Osteocyte (in vitro differentiated cells): ENCODE results near the gene TMEM92. TPM values are rescaled to one million over a fixed set of nuclear protein-coding genes. Genes with fewer than 3 reads are reported as not detected.
"Not testable (repeated sequence)": the region's sequence is repeated elsewhere in the genome, so short reads cannot be mapped to it uniquely, and the experiment has no call there.

ENCODE experiments used
- DNase-seq: peaks from one replicate; pipeline ENCODE4 v3.0.0; 2021; ENCODE audit warnings: mixed read lengths; ENCODE audit not compliant: unreplicated experiment; ENCODE audit errors: extremely low spot score
- H3K27ac Mint-ChIP-seq: one replicate; pipeline ENCODE4 v1.8.0; 2021; ENCODE audit warnings: mild to moderate bottlenecking, mixed read lengths; ENCODE audit not compliant: unreplicated experiment
- H3K27me3 Mint-ChIP-seq: one replicate; pipeline ENCODE4 v1.8.0; 2021; ENCODE audit warnings: mixed read lengths; ENCODE audit not compliant: unreplicated experiment
- H3K36me3 Mint-ChIP-seq: one replicate; pipeline ENCODE4 v1.8.0; 2021; ENCODE audit warnings: mixed read lengths; ENCODE audit not compliant: unreplicated experiment
- H3K4me1 Mint-ChIP-seq: one replicate; pipeline ENCODE4 v1.8.0; 2021; ENCODE audit warnings: mixed read lengths; ENCODE audit not compliant: unreplicated experiment
- H3K4me3 Mint-ChIP-seq: one replicate; pipeline ENCODE4 v1.8.0; 2021; ENCODE audit warnings: mild to moderate bottlenecking, moderate library complexity, mixed read lengths; ENCODE audit not compliant: unreplicated experiment
- H3K9me3 Mint-ChIP-seq: one replicate; pipeline ENCODE4 v1.8.0; 2021; ENCODE audit warnings: mixed read lengths; ENCODE audit not compliant: unreplicated experiment
- total RNA-seq: library from RNA; stranded (reverse); gene quantifications from 2 replicates; pipeline ENCODE4 v1.2.1, GENCODE V29; 2021
- TF ChIP-seq, protein P1 (sequence below): fragments of 200-600 bp; sonication (generic); IDR thresholded peaks from 2 replicates; pipeline ENCODE4 v1.5.0; 2021; ENCODE audit warnings: antibody characterized with exemption, mild to moderate bottlenecking, moderate library complexity

The TMEM92 gene
- total RNA-seq, 1 donor from 2014 or later: 4.3 TPM

DNA sequence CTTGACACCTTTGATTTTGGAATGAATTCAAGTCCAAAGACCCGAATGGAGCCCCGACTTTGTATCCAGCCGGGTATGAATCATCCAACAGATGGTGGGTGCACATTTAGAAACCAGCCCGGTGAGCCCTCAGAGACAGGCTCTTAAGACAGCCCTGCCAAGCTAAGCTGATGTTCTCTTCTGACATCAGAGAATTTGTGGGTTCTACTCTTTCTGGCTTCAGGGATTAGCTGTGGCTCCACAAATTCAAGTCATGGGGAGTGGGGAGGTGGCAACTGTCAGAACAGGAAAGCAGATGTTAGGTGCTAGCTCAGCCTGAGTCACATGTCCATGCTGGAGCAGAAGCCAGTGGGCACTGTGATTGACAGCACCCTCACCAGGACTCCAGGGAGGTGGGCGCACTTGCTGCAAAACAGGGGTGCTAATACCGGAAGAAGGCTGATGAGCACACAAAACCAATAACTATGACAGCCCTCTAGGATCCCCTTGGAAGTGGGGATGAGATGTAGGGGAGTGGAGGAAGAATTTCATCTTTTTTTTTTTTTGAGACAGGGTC lies 40.3 kb downstream of the TMEM92 start:
- no peaks in the 10 kb centered on the region for H3K36me3 Mint-ChIP-seq
- H3K4me1 Mint-ChIP-seq: peaks cover 5% of the 10 kb centered on the region
- no peak for DNase-seq
- TF ChIP-seq, protein P1, sequence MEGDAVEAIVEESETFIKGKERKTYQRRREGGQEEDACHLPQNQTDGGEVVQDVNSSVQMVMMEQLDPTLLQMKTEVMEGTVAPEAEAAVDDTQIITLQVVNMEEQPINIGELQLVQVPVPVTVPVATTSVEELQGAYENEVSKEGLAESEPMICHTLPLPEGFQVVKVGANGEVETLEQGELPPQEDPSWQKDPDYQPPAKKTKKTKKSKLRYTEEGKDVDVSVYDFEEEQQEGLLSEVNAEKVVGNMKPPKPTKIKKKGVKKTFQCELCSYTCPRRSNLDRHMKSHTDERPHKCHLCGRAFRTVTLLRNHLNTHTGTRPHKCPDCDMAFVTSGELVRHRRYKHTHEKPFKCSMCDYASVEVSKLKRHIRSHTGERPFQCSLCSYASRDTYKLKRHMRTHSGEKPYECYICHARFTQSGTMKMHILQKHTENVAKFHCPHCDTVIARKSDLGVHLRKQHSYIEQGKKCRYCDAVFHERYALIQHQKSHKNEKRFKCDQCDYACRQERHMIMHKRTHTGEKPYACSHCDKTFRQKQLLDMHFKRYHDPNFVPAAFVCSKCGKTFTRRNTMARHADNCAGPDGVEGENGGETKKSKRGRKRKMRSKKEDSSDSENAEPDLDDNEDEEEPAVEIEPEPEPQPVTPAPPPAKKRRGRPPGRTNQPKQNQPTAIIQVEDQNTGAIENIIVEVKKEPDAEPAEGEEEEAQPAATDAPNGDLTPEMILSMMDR: no peak
- peaks cover 30% of the 10 kb centered on the region for H3K27me3 Mint-ChIP-seq
- H3K4me3 Mint-ChIP-seq: no peak overlapping the region
- no peak overlapping the region for H3K27ac Mint-ChIP-seq
- no peaks in the 10 kb centered on the region for H3K9me3 Mint-ChIP-seq

DNA sequence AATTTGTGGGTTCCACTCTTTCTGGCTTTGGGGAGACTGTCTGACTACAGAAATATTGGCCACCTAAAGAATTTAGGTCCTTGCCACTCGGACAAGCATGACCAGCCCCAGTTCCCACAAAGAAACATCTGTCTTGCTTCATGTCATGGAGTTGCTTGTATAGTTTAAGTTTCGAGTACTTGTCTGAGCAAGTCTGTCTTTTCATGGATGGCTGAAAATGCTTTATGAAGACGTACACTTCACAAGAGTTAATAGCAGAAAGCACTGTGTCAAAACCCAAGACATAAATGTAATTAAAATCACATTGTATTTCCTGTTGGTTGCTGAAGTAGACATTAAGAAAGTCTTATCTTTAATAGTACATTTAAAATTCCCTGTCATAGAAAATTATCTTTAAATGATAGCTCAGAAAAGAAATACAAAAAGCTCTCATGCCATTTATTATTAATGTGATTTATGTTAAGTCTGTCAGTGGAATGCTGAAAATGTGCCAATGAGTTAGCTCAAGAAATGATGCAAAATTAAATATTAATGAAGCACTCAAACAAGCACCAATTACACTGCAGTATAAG lies 41.8 kb downstream of the TMEM92 start:
- no peaks in the 10 kb centered on the region for H3K36me3 Mint-ChIP-seq
- H3K27me3 Mint-ChIP-seq: peaks cover 22% of the 10 kb centered on the region
- H3K4me3 Mint-ChIP-seq: no peak overlapping the region
- peaks cover 5% of the 10 kb centered on the region for H3K4me1 Mint-ChIP-seq
- H3K9me3 Mint-ChIP-seq: no peaks in the 10 kb centered on the region
- DNase-seq: no peak
- H3K27ac Mint-ChIP-seq: no peak overlapping the region
- TF ChIP-seq, protein P1: no peak

DNA sequence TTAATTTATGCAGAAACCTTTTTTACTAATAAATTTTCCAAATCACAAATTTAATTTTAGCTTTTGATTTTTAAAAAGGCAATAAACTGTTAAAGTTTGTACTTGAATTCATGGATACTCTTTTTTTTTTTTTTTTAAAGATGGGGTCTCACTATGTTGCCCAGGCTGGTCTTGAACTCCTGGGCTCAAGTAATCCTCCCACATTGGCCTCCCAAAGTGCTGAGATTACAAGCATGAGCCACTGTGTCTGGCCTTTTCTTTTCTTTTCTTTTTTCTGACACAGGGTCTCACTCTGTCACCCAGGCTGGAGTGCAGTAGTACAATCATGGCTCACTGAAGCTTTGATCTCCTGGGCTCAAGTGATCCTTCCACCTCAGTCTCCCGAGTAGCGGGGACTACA lies 42.4 kb downstream of the TMEM92 start:
- not testable (repeated sequence) for H3K27ac Mint-ChIP-seq, DNase-seq, H3K4me1 Mint-ChIP-seq, H3K36me3 Mint-ChIP-seq, H3K4me3 Mint-ChIP-seq, H3K9me3 Mint-ChIP-seq
- H3K27me3 Mint-ChIP-seq: peaks cover 20% of the 10 kb centered on the region

DNA sequence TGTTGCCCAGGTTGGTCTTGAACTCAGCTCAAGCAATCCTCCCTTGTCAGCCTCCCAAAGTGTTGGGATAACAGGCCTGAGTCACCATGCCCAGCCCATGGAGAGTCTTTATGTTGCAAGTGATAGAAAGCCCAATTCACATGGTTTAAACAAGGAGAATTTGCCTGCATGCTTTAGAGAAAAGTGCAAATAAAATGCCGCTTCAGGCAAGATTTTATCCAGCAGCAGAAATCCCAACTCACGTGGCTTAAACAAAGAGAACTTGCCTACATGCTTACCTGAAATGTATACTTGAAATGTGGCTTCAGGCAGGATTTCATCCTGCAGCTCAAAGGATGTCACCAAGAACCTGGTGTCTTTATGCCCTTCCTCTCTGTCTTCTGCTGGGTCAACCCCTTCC lies 42.9 kb downstream of the TMEM92 start:
- Mint-ChIP-seq H3K4me1 (peaks cover 5% of the 10 kb centered on the region), H3K36me3 (no peaks in the 10 kb centered on the region), H3K4me3 (no peak overlapping the region), H3K9me3 (no peaks in the 10 kb centered on the region), H3K27me3 (peaks cover 20% of the 10 kb centered on the region), H3K27ac (no peak overlapping the region)
- DNase-seq: no peak
- TF ChIP-seq, protein P1: no peak

DNA sequence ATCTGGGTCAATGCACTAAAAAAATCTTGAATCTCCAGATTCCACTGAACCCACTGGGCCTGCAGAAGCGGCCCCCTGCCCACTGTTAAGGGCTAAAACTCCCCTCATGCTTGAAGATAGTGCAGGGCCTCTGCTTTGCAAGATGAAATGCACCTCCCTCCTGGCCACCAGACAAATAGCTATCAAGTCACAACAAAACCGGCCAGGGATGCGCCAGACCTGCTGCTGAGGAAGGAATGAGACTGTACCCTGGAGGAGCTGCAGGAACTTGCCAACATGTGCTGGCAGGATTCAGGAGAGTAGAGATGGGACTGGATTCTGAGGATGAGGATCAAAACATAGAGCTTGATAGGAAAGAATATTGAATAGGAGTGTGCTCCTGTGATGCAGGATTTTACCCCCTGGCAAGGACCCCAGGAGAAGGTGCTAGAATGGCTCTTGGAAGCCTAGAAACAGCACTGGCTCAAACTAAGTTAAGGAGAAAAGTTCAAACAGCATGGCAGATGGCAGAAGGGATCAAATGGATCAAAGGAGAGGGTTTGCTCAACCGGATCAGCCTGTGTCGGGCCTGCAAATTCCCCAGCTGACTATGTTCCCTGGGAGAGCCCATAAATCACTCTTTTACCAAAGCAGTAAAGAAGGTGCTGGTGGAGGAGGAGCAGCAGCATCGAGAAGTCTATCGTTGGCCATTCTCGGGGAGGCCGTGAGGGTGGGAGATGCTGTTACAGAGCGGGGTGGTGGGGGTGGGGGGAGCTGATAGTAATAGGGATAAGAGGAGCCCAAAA lies 44.4 kb downstream of the TMEM92 start:
- DNase-seq: no peak
- TF ChIP-seq, protein P1: no peak
- H3K36me3 Mint-ChIP-seq: no peaks in the 10 kb centered on the region

More for the DNA sequence above, 44.4 kb downstream of the TMEM92 start:
- Mint-ChIP-seq H3K4me1 (no peaks in the 10 kb centered on the region), H3K27ac (no peak overlapping the region), H3K27me3 (peaks cover 9% of the 10 kb centered on the region), H3K4me3 (no peak overlapping the region), H3K9me3 (no peaks in the 10 kb centered on the region)
